ENCODE results near the gene GLYATL1B. TPM values are rescaled to one million over a fixed set of nuclear protein-coding genes. Genes with fewer than 3 reads are reported as not detected.
A peak's percentile ranks its signal among the peaks of the same experiment; 100 is the strongest.

The GLYATL1B gene
- total and polyA plus RNA-seq, 10 of the 15 experiments (the other 5 are each of a cell fraction or from before 2014, with no cell fraction given), result 0.10 to 1.7 (median 0.24) TPM; not detected in 4

DNA sequence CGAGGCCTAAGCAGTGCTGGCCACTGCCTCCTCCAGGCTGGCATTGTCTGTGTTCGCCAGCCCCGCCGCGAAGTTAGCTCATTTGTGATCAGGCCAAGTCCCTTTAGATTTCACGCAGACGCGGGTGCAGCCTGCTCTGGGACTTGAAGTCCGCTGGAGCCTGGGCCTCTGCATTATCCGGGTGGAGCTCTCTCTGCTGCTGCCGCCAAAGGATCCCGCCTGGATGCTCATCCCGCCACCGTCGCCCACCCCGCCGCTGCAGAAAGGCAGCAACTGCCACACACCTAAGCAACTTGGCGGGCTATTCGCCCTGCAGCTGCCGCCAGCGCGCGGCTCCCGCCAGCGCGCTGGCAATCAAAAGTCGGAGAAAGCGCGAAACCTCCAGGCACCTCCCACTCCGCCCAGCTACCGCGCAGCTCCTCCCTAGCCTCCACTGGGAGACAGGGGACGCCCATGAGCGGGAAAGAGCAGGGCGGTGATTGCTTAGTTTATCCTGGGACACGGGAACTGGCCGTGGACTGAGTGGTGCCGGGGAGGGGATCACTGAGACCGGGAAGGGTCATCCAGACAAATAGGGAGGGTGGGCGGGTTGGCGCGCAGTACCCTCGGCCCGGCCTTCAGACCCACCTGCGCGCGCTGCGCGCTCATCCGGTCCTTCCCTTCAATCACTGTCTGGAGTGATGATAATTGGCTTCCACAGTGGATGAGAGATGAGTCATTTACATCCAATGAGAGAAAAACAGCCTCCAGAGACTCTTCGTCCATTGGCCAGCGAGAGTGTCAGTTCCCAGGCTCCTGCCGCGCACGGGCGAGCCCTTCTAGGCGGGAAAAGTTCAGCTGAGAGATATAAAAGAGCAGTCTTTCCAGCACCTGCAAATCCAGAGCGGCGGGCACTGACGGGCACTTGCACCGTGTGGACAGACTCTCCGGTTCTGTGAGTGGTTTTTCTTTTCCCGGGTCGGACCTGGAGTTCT is 20.5 kb downstream of the GLYATL1B start, which contains the start of gene FAM111B (continued):
- no peak for TF ChIP-seq CBX3 (IDR thresholded peaks at IDR 0.05; ENCODE audit: borderline replicate concordance, low read depth)
- TF ChIP-seq HDAC2 (IDR thresholded peaks at IDR 0.05), result no peak
- TF ChIP-seq RELA (IDR thresholded peaks at IDR 0.05; ENCODE audit: borderline replicate concordance, partially characterized antibody), result no peak
- TF ChIP-seq BRCA1 (IDR thresholded peaks at IDR 0.05; ENCODE audit: low read depth, low read length), result no peak
- no peak for TF ChIP-seq RBBP5 (conservative IDR thresholded peaks at IDR 0.05)
- TF ChIP-seq PML (IDR thresholded peaks at IDR 0.05; ENCODE audit: low read length), result peak; percentile 93
- TF ChIP-seq TBL1XR1 (IDR thresholded peaks at IDR 0.05; ENCODE audit: low read depth, low read length), result no peak
- TF ChIP-seq, protein P1, sequence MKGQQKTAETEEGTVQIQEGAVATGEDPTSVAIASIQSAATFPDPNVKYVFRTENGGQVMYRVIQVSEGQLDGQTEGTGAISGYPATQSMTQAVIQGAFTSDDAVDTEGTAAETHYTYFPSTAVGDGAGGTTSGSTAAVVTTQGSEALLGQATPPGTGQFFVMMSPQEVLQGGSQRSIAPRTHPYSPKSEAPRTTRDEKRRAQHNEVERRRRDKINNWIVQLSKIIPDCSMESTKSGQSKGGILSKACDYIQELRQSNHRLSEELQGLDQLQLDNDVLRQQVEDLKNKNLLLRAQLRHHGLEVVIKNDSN (IDR thresholded peaks at IDR 0.05; ENCODE audit: borderline replicate concordance, extremely low read length, insufficient read depth, low read depth, low read length), result no peak
- TF ChIP-seq, protein P2, sequence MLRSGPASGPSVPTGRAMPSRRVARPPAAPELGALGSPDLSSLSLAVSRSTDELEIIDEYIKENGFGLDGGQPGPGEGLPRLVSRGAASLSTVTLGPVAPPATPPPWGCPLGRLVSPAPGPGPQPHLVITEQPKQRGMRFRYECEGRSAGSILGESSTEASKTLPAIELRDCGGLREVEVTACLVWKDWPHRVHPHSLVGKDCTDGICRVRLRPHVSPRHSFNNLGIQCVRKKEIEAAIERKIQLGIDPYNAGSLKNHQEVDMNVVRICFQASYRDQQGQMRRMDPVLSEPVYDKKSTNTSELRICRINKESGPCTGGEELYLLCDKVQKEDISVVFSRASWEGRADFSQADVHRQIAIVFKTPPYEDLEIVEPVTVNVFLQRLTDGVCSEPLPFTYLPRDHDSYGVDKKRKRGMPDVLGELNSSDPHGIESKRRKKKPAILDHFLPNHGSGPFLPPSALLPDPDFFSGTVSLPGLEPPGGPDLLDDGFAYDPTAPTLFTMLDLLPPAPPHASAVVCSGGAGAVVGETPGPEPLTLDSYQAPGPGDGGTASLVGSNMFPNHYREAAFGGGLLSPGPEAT (IDR thresholded peaks at IDR 0.05; ENCODE audit: low read depth), result no peak
- TF ChIP-seq SMAD5 (IDR thresholded peaks at IDR 0.05; ENCODE audit: low read depth), result peak; percentile 83
- no peak for TF ChIP-seq SMARCA5 (IDR thresholded peaks at IDR 0.05)
- TF ChIP-seq MEF2A (IDR thresholded peaks at IDR 0.05; ENCODE audit: insufficient read depth, low read depth, low read length), result no peak
- no peak for TF ChIP-seq CHD4 (IDR thresholded peaks at IDR 0.05)
- TF ChIP-seq, protein P3, sequence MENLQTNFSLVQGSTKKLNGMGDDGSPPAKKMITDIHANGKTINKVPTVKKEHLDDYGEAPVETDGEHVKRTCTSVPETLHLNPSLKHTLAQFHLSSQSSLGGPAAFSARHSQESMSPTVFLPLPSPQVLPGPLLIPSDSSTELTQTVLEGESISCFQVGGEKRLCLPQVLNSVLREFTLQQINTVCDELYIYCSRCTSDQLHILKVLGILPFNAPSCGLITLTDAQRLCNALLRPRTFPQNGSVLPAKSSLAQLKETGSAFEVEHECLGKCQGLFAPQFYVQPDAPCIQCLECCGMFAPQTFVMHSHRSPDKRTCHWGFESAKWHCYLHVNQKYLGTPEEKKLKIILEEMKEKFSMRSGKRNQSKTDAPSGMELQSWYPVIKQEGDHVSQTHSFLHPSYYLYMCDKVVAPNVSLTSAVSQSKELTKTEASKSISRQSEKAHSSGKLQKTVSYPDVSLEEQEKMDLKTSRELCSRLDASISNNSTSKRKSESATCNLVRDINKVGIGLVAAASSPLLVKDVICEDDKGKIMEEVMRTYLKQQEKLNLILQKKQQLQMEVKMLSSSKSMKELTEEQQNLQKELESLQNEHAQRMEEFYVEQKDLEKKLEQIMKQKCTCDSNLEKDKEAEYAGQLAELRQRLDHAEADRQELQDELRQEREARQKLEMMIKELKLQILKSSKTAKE (IDR thresholded peaks at IDR 0.05; ENCODE audit: low read depth, poor library complexity, severe bottlenecking), result no peak
- peak; percentile 77 for TF ChIP-seq FOS (IDR thresholded peaks at IDR 0.05; ENCODE audit: borderline replicate concordance, extremely low read depth, insufficient read length)
- peak; percentile 72; the same call in 1 of the 2 replicates for TF ChIP-seq CHD2 (IDR thresholded peaks at IDR 0.05; ENCODE audit: borderline replicate concordance, low read depth, low read length)
- no peak for TF ChIP-seq EGR1 (IDR thresholded peaks at IDR 0.05; ENCODE audit: borderline replicate concordance in 1 of 2, low read depth in 2 of 2, low read length in 2 of 2)
- no peak; the same call in 1 of the 2 replicates for TF ChIP-seq PAX5 (IDR thresholded peaks at IDR 0.05; ENCODE audit: borderline replicate concordance, low read depth, low read length)
- TF ChIP-seq YBX1 (IDR thresholded peaks at IDR 0.05), result no peak
- peak; percentile 75; the same call in 1 of the 3 replicates for TF ChIP-seq POU2F2 (IDR thresholded peaks at IDR 0.05; ENCODE audit: borderline replicate concordance, low read depth, low read length)
- no peak for TF ChIP-seq SMAD1 (IDR thresholded peaks at IDR 0.05; ENCODE audit: low read depth, partially characterized antibody)
- TF ChIP-seq, protein P4, sequence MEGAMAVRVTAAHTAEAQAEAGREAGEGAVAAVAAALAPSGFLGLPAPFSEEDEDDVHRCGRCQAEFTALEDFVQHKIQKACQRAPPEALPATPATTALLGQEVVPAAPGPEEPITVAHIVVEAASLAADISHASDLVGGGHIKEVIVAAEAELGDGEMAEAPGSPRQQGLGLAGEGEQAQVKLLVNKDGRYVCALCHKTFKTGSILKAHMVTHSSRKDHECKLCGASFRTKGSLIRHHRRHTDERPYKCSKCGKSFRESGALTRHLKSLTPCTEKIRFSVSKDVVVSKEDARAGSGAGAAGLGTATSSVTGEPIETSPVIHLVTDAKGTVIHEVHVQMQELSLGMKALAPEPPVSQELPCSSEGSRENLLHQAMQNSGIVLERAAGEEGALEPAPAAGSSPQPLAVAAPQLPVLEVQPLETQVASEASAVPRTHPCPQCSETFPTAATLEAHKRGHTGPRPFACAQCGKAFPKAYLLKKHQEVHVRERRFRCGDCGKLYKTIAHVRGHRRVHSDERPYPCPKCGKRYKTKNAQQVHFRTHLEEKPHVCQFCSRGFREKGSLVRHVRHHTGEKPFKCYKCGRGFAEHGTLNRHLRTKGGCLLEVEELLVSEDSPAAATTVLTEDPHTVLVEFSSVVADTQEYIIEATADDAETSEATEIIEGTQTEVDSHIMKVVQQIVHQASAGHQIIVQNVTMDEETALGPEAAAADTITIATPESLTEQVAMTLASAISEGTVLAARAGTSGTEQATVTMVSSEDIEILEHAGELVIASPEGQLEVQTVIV (IDR thresholded peaks at IDR 0.05; ENCODE audit: borderline replicate concordance, partially characterized antibody), result no peak
- TF ChIP-seq CEBPB (IDR thresholded peaks at IDR 0.05; ENCODE audit: borderline replicate concordance in 1 of 2, low read depth in 2 of 2, low read length in 2 of 2), result no peak

Measured in GM12878 (cell line).